T-helper 17 cell (primary cell): Measurements from ENCODE around the gene TBC1D8. TPM values are rescaled to one million over a fixed set of nuclear protein-coding genes. Genes with fewer than 3 reads are reported as not detected.
"Not testable (repeated sequence)": the region's sequence is repeated elsewhere in the genome, so short reads cannot be mapped to it uniquely, and the experiment has no call there.

ENCODE experiments used
- ATAC-seq: fragments of 150-1000 bp; cut with Tn5 transposase; 2 replicates; pipeline ENCODE4 v1.10.0; 2021; ENCODE audit warnings: mild to moderate bottlenecking, moderate library complexity
- DNase-seq, 3 donors: peaks; one replicate each; pipeline versions ENCODE4 v3.0.0 to v3.0.0-alpha.2; 2020 to 2021
- H3K9me3 ChIP-seq: one replicate; pipeline ENCODE4 v1.7.0; 2013; ENCODE audit warnings: low read length, mild to moderate bottlenecking; ENCODE audit not compliant: control insufficient read depth, poor library complexity, severe bottlenecking
- H3K27ac Mint-ChIP-seq: one replicate; pipeline ENCODE4 v1.8.0; 2022; ENCODE audit warnings: mild to moderate bottlenecking, moderate library complexity, mixed read lengths
- H3K27me3 Mint-ChIP-seq: one replicate; pipeline ENCODE4 v1.8.0; 2022; ENCODE audit warnings: mixed read lengths
- H3K36me3 Mint-ChIP-seq: one replicate; pipeline ENCODE4 v1.8.0; 2022; ENCODE audit warnings: low read depth, mixed read lengths
- H3K4me1 Mint-ChIP-seq: one replicate; pipeline ENCODE4 v1.8.0; 2022; ENCODE audit warnings: mild to moderate bottlenecking, mixed read lengths
- H3K4me3 Mint-ChIP-seq: one replicate; pipeline ENCODE4 v1.8.0; 2022; ENCODE audit warnings: mild to moderate bottlenecking, moderate library complexity, mixed read lengths
- total RNA-seq, 4 donors: library from RNA in 2 of 4; stranded (reverse) in 2 of 4; gene quantifications; one replicate each; pipeline ENCODE4 v1.2.3 and lab custom pipeline; 2022 to 2026

TBC1D8 gene
- total RNA-seq, 2 donors from 2014 or later, result 0.39 to 1.9 TPM

- ATAC-seq (no peak), DNase-seq (no peak)
- Mint-ChIP-seq H3K4me3 (no peak overlapping the region), H3K36me3 (no peaks in the 10 kb centered on the region), H3K27me3 (peaks cover 9% of the 10 kb centered on the region), H3K4me1 (no peaks in the 10 kb centered on the region), H3K27ac (no peak overlapping the region)
- no peaks in the 10 kb centered on the region for H3K9me3 ChIP-seq
Observed at GRCh38 chr2:101179982-101180381, 28.8 kb upstream of the TBC1D8 start.

GRCh38 chr2:101176803-101177202, 25.6 kb upstream of the TBC1D8 start:
- no peak for ATAC-seq
- no peaks in the 10 kb centered on the region for H3K4me1 Mint-ChIP-seq
- no peak for DNase-seq
- no peak overlapping the region for H3K27ac Mint-ChIP-seq
- H3K27me3 Mint-ChIP-seq, result peaks cover 9% of the 10 kb centered on the region
- H3K4me3 Mint-ChIP-seq, result no peak overlapping the region
- no peaks in the 10 kb centered on the region for H3K36me3 Mint-ChIP-seq
- no peaks in the 10 kb centered on the region for H3K9me3 ChIP-seq

GRCh38 chr2:101175991-101176390, 24.8 kb upstream of the TBC1D8 start:
- H3K9me3 ChIP-seq, result no peaks in the 10 kb centered on the region

GRCh38 chr2:101173707-101174295, 22.6 kb upstream of the TBC1D8 start:
- Mint-ChIP-seq H3K4me3 (no peak overlapping the region), H3K27me3 (peaks cover 9% of the 10 kb centered on the region), H3K4me1 (no peaks in the 10 kb centered on the region), H3K36me3 (peaks cover under 1% of the 10 kb centered on the region), H3K27ac (no peak overlapping the region)
- DNase-seq (no peak), ATAC-seq (peak; percentile 69)
- no peaks in the 10 kb centered on the region for H3K9me3 ChIP-seq

More at GRCh38 chr2:101175991-101176390, 24.8 kb upstream of the TBC1D8 start:
- DNase-seq (no peak), ATAC-seq (no peak)
- H3K4me3 Mint-ChIP-seq, result no peak overlapping the region
- H3K4me1 Mint-ChIP-seq, result no peaks in the 10 kb centered on the region
- H3K27me3 Mint-ChIP-seq, result peaks cover 9% of the 10 kb centered on the region
- no peak overlapping the region for H3K27ac Mint-ChIP-seq
- no peaks in the 10 kb centered on the region for H3K36me3 Mint-ChIP-seq

- not testable (repeated sequence) for H3K4me1 Mint-ChIP-seq, H3K4me3 Mint-ChIP-seq, DNase-seq, H3K27ac Mint-ChIP-seq, ATAC-seq, H3K36me3 Mint-ChIP-seq, H3K27me3 Mint-ChIP-seq, H3K9me3 ChIP-seq
Observed at GRCh38 chr2:101169822-101170221, 18.6 kb upstream of the TBC1D8 start.

- Mint-ChIP-seq H3K36me3 (peaks cover 2% of the 10 kb centered on the region), H3K4me3 (no peak overlapping the region), H3K4me1 (no peaks in the 10 kb centered on the region), H3K27me3 (no peaks in the 10 kb centered on the region), H3K27ac (no peak overlapping the region)
- ATAC-seq (no peak), DNase-seq (no peak)
- no peaks in the 10 kb centered on the region for H3K9me3 ChIP-seq
Observed at GRCh38 chr2:101168706-101169105, 17.5 kb upstream of the TBC1D8 start.

GRCh38 chr2:101167532-101167931, 16.4 kb upstream of the TBC1D8 start:
- H3K9me3 ChIP-seq, DNase-seq, H3K4me3 Mint-ChIP-seq, ATAC-seq, H3K27ac Mint-ChIP-seq, H3K4me1 Mint-ChIP-seq, H3K36me3 Mint-ChIP-seq, H3K27me3 Mint-ChIP-seq: not testable (repeated sequence)

GRCh38 chr2:101164021-101164420, 12.8 kb upstream of the TBC1D8 start:
- Mint-ChIP-seq H3K4me3 (no peak overlapping the region), H3K36me3 (peaks cover 2% of the 10 kb centered on the region), H3K4me1 (no peaks in the 10 kb centered on the region), H3K27me3 (no peaks in the 10 kb centered on the region), H3K27ac (no peak overlapping the region)
- H3K9me3 ChIP-seq, result no peaks in the 10 kb centered on the region
- no peak for ATAC-seq
- DNase-seq, result no peak

- Mint-ChIP-seq H3K4me1 (no peaks in the 10 kb centered on the region), H3K36me3 (no peaks in the 10 kb centered on the region), H3K27me3 (no peaks in the 10 kb centered on the region), H3K27ac (no peak overlapping the region), H3K4me3 (no peak overlapping the region)
- no peaks in the 10 kb centered on the region for H3K9me3 ChIP-seq
- ATAC-seq (no peak), DNase-seq (no peak)
Observed at GRCh38 chr2:101162561-101163330, 11.6 kb upstream of the TBC1D8 start.

GRCh38 chr2:101161658-101162057, 10.5 kb upstream of the TBC1D8 start:
- H3K27me3 Mint-ChIP-seq, result no peaks in the 10 kb centered on the region
- no peak for ATAC-seq
- no peaks in the 10 kb centered on the region for H3K36me3 Mint-ChIP-seq
- no peaks in the 10 kb centered on the region for H3K9me3 ChIP-seq
- DNase-seq, result no peak
- no peaks in the 10 kb centered on the region for H3K4me1 Mint-ChIP-seq
- H3K4me3 Mint-ChIP-seq, result no peak overlapping the region
- no peak overlapping the region for H3K27ac Mint-ChIP-seq

GRCh38 chr2:101160454-101160853, 9.3 kb upstream of the TBC1D8 start:
- DNase-seq, result no peak
- H3K9me3 ChIP-seq, result no peaks in the 10 kb centered on the region
- Mint-ChIP-seq H3K4me1 (no peaks in the 10 kb centered on the region), H3K27me3 (no peaks in the 10 kb centered on the region), H3K36me3 (no peaks in the 10 kb centered on the region), H3K27ac (no peak overlapping the region), H3K4me3 (no peak overlapping the region)
- ATAC-seq, result no peak

GRCh38 chr2:101159526-101159925, 8.3 kb upstream of the TBC1D8 start:
- no peaks in the 10 kb centered on the region for H3K4me1 Mint-ChIP-seq
- no peaks in the 10 kb centered on the region for H3K36me3 Mint-ChIP-seq
- DNase-seq, result no peak
- no peak for ATAC-seq
- H3K27me3 Mint-ChIP-seq, result no peaks in the 10 kb centered on the region
- no peak overlapping the region for H3K4me3 Mint-ChIP-seq
- H3K27ac Mint-ChIP-seq, result no peak overlapping the region
- no peaks in the 10 kb centered on the region for H3K9me3 ChIP-seq

- ATAC-seq (no peak), DNase-seq (no peak)
- Mint-ChIP-seq H3K4me1 (peaks cover 6% of the 10 kb centered on the region), H3K27me3 (no peaks in the 10 kb centered on the region), H3K4me3 (no peak overlapping the region), H3K27ac (no peak overlapping the region), H3K36me3 (no peaks in the 10 kb centered on the region)
- H3K9me3 ChIP-seq, result no peaks in the 10 kb centered on the region
Observed at GRCh38 chr2:101157272-101157671, 6.1 kb upstream of the TBC1D8 start.

GRCh38 chr2:101153787-101154186, 2.6 kb upstream of the TBC1D8 start:
- peaks cover 3% of the 10 kb centered on the region for H3K27me3 Mint-ChIP-seq
- H3K4me1 Mint-ChIP-seq, result peaks cover 19% of the 10 kb centered on the region
- H3K36me3 Mint-ChIP-seq, result no peaks in the 10 kb centered on the region
- H3K9me3 ChIP-seq, result no peaks in the 10 kb centered on the region
- DNase-seq, result no peak
- ATAC-seq, result no peak
- H3K4me3 Mint-ChIP-seq, result no peak overlapping the region
- H3K27ac Mint-ChIP-seq, result no peak overlapping the region
